Ishikawa (cell line): ENCODE results near the gene PEA15.

Experiments used
- CEBPB ChIP-seq: IDR thresholded peaks from 2 replicates; pipeline ENCODE4 v1.6.1; 2012
- EGR1 ChIP-seq: IDR thresholded peaks from 2 replicates; pipeline ENCODE4 v1.6.1; 2012
- EP300 ChIP-seq: IDR thresholded peaks from 2 replicates; pipeline ENCODE4 v1.6.1; 2012; ENCODE audit warnings: borderline replicate concordance
- NFIC ChIP-seq: IDR thresholded peaks from 2 replicates; pipeline ENCODE4 v1.6.1; 2012
- TAF1 ChIP-seq: IDR thresholded peaks from 2 replicates; pipeline ENCODE4 v1.6.1; 2012; ENCODE audit warnings: low read depth, mild to moderate bottlenecking
- TCF12 ChIP-seq: IDR thresholded peaks from 2 replicates; pipeline ENCODE4 v1.6.1; 2012; ENCODE audit warnings: low read depth
- YY1 ChIP-seq: IDR thresholded peaks from 2 replicates; pipeline ENCODE4 v1.6.1; 2012; ENCODE audit warnings: low read depth
- ZBTB7A ChIP-seq: IDR thresholded peaks from 2 replicates; pipeline ENCODE4 v1.6.1; 2012; ENCODE audit warnings: low read depth
- TF ChIP-seq, protein P1 (sequence below): IDR thresholded peaks from 2 replicates; pipeline ENCODE4 v1.6.1; 2012
- TF ChIP-seq, protein P2 (sequence below): IDR thresholded peaks from 2 replicates; pipeline ENCODE4 v1.6.1; 2012
- TF ChIP-seq, protein P3 (sequence below): IDR thresholded peaks from 2 replicates; pipeline ENCODE4 v1.6.1; 2012; ENCODE audit warnings: low read depth, mild to moderate bottlenecking

DNA sequence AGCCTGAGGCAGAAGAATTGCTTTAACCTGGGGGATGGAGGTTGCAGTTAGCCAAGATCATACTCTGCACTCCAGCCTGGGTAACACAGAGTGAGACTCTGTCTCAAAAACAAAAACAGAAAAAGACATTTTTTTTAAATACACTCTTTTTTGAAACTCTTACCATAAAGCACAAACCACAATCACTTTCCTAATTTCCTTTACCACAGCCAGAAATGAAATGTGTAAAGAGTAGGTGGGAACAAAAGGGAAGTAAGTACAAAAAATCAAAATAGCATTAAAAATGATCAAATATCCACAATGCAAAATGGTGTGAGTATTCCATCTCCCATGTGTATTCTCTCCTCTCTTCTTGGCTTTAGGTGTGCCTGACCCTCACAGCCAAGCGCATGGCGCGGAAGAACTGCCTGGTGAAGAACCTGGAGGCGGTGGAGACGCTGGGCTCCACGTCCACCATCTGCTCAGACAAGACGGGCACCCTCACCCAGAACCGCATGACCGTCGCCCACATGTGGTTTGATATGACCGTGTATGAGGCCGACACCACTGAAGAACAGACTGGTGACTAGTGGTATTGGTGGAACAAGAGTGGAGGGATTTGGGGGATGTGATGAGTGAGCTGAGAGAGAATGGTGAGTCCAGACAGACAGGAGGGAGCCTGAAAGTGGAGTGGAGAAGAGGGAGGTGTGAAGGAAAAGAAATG, 38.9 kb upstream of the PEA15 start:
- TF ChIP-seq, protein P1, sequence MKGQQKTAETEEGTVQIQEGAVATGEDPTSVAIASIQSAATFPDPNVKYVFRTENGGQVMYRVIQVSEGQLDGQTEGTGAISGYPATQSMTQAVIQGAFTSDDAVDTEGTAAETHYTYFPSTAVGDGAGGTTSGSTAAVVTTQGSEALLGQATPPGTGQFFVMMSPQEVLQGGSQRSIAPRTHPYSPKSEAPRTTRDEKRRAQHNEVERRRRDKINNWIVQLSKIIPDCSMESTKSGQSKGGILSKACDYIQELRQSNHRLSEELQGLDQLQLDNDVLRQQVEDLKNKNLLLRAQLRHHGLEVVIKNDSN = no peak
- no peak for TF ChIP-seq YY1
- no peak for TF ChIP-seq NFIC
- TF ChIP-seq EP300 = no peak
- TF ChIP-seq CEBPB = no peak
- no peak for TF ChIP-seq TCF12
- TF ChIP-seq ZBTB7A = no peak
- no peak for TF ChIP-seq TAF1
- TF ChIP-seq, protein P2, sequence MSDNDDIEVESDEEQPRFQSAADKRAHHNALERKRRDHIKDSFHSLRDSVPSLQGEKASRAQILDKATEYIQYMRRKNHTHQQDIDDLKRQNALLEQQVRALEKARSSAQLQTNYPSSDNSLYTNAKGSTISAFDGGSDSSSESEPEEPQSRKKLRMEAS = no peak
- TF ChIP-seq, protein P3, sequence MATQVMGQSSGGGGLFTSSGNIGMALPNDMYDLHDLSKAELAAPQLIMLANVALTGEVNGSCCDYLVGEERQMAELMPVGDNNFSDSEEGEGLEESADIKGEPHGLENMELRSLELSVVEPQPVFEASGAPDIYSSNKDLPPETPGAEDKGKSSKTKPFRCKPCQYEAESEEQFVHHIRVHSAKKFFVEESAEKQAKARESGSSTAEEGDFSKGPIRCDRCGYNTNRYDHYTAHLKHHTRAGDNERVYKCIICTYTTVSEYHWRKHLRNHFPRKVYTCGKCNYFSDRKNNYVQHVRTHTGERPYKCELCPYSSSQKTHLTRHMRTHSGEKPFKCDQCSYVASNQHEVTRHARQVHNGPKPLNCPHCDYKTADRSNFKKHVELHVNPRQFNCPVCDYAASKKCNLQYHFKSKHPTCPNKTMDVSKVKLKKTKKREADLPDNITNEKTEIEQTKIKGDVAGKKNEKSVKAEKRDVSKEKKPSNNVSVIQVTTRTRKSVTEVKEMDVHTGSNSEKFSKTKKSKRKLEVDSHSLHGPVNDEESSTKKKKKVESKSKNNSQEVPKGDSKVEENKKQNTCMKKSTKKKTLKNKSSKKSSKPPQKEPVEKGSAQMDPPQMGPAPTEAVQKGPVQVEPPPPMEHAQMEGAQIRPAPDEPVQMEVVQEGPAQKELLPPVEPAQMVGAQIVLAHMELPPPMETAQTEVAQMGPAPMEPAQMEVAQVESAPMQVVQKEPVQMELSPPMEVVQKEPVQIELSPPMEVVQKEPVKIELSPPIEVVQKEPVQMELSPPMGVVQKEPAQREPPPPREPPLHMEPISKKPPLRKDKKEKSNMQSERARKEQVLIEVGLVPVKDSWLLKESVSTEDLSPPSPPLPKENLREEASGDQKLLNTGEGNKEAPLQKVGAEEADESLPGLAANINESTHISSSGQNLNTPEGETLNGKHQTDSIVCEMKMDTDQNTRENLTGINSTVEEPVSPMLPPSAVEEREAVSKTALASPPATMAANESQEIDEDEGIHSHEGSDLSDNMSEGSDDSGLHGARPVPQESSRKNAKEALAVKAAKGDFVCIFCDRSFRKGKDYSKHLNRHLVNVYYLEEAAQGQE = no peak
- no peak for TF ChIP-seq EGR1
